Kasumi-1 (cell line): ENCODE data around the gene OR2J1.
A peak's percentile ranks its signal among the peaks of the same experiment; 100 is the strongest.
"Not testable (repeated sequence)": the region's sequence is repeated elsewhere in the genome, so short reads cannot be mapped to it uniquely, and the experiment has no call there.

Experiments
- DNase-seq, 2 experiments: peaks; one replicate each; lab custom pipeline; 2025; lab: John Stamatoyannopoulos, UW

The OR2J1 gene

GRCh38 chr6:29099190-29099589 is at the start of gene OR2J1:
Gene OR2J1 (plus strand): TSS chr6:29099490. CDS start chr6:29100943, 1,453 bp downstream.
- DNase-seq, result no peak

- DNase-seq, result no peak
Measured at GRCh38 chr6:29051680-29052079, 47.6 kb upstream of the OR2J1 start.

- peak; percentile 6 to 31 for DNase-seq
Measured at GRCh38 chr6:29071831-29072723, 27.2 kb upstream of the OR2J1 start.

GRCh38 chr6:29079203-29079602 is 20.1 kb upstream of the OR2J1 start:
- no peak for DNase-seq

- no peak for DNase-seq
Measured at GRCh38 chr6:29081312-29081711, 18.0 kb upstream of the OR2J1 start.

GRCh38 chr6:29082457-29082856 is 16.8 kb upstream of the OR2J1 start:
- DNase-seq, result no peak

- DNase-seq, result no peak
Measured at GRCh38 chr6:29087213-29087612, 12.1 kb upstream of the OR2J1 start, which contains the start of gene OR2B3. Gene OR2B3 (minus strand): TSS chr6:29087313. CDS start chr6:29087248, 65 bp downstream.

- no peak for DNase-seq
Measured at GRCh38 chr6:29092957-29093356, 6.3 kb upstream of the OR2J1 start.

- no peak for DNase-seq
Measured at GRCh38 chr6:29097803-29098202, 1.5 kb upstream of the OR2J1 start.

GRCh38 chr6:29107758-29108157 is 8.5 kb downstream of the OR2J1 start, which contains the start of gene OR2J3:
Gene OR2J3 (plus strand): TSS chr6:29108058. CDS start chr6:29111891, 3,833 bp downstream.
- no peak for DNase-seq

- DNase-seq, result no peak
Measured at GRCh38 chr6:29112135-29112534, 12.8 kb downstream of the OR2J1 start.

- not testable (repeated sequence) for DNase-seq
Measured at GRCh38 chr6:29114964-29115363, 15.7 kb downstream of the OR2J1 start.

- no peak for DNase-seq
Measured at GRCh38 chr6:29129326-29130012, 30.2 kb downstream of the OR2J1 start.

- DNase-seq, result no peak
Measured at GRCh38 chr6:29130644-29131043, 31.4 kb downstream of the OR2J1 start.

- no peak for DNase-seq
Measured at GRCh38 chr6:29131691-29132090, 32.4 kb downstream of the OR2J1 start.

- no peak for DNase-seq
Measured at GRCh38 chr6:29137724-29138123, 38.4 kb downstream of the OR2J1 start.

- DNase-seq, result no peak
Measured at GRCh38 chr6:29141606-29142005, 42.3 kb downstream of the OR2J1 start.

- DNase-seq, result no peak
Measured at GRCh38 chr6:29142309-29142708, 43.0 kb downstream of the OR2J1 start.

GRCh38 chr6:29146179-29146578 is 46.9 kb downstream of the OR2J1 start:
- DNase-seq, result no peak

GRCh38 chr6:29147074-29147473 is 47.8 kb downstream of the OR2J1 start:
- DNase-seq, result no peak

GRCh38 chr6:29149444-29149843 is 50.2 kb downstream of the OR2J1 start:
- DNase-seq, result not testable (repeated sequence)
